CD14-positive monocyte (primary cell): Measurements from ENCODE around the gene DAZAP1. TPM values are rescaled to one million over a fixed set of nuclear protein-coding genes. Genes with fewer than 3 reads are reported as not detected.
A peak's percentile ranks its signal among the peaks of the same experiment; 100 is the strongest.

Experiments used
- DNase-seq, 3 donors: peaks; one replicate each; pipeline ENCODE4 v3.0.0-alpha.2; 2011 to 2022
- H2AFZ ChIP-seq: 2 replicates; pipeline ENCODE4 v1.6.0; 2012; ENCODE audit warnings: mild to moderate bottlenecking, low read depth, low read length, inconsistent platforms; ENCODE audit not compliant: insufficient read depth, poor library complexity, severe bottlenecking
- H3K27ac ChIP-seq, 2 donors: 1 replicate in 1 of 2; 2 replicates in 1 of 2; pipeline ENCODE4 v1.5.1; 2012 to 2013; ENCODE audit warnings: low read length in 2 of 2, control low read depth in 1 of 2, inconsistent platforms in 1 of 2, low read depth in 1 of 2, mild to moderate bottlenecking in 1 of 2
- H3K27me3 ChIP-seq, 2 donors: one replicate each; pipeline versions ENCODE4 v1.6.0 to v1.6.1; 2011 to 2013; ENCODE audit warnings: low read length in 2 of 2; ENCODE audit not compliant: control insufficient read depth in 2 of 2, insufficient read depth in 2 of 2
- H3K36me3 ChIP-seq, 2 donors: replicated peaks in 1 of 2; 1 replicate in 1 of 2; 2 replicates in 1 of 2; pipeline versions ENCODE4 v1.5.1 to v1.6.1; 2012 to 2013; ENCODE audit warnings: low read length in 2 of 2, control low read depth in 1 of 2, inconsistent platforms in 1 of 2, mild to moderate bottlenecking in 1 of 2; ENCODE audit not compliant: insufficient read depth in 2 of 2, control insufficient read depth in 1 of 2
- H3K4me1 ChIP-seq, 2 donors: 1 replicate in 1 of 2; 2 replicates in 1 of 2; pipeline versions ENCODE4 v1.5.1 to v1.6.1; 2012 to 2013; ENCODE audit warnings: low read length in 2 of 2, control low read depth in 1 of 2, inconsistent platforms in 1 of 2, mild to moderate bottlenecking in 1 of 2, moderate library complexity in 1 of 2; ENCODE audit not compliant: insufficient read depth in 2 of 2, control insufficient read depth in 1 of 2
- H3K4me2 ChIP-seq: replicated peaks from 2 replicates; pipeline ENCODE3; 2012; ENCODE audit warnings: low read length, moderate library complexity, mild to moderate bottlenecking; ENCODE audit not compliant: poor library complexity, severe bottlenecking; ENCODE audit errors: extremely low read depth
- H3K4me3 ChIP-seq, 3 experiments: fragments of 200-600 bp in 1 of 3; sonication (generic) in 1 of 3; replicated peaks in 1 of 3; 1 replicate in 2 of 3; 2 replicates in 1 of 3; pipeline ENCODE4 v1.5.1; 2011 to 2013; ENCODE audit warnings: low read length in 3 of 3, mild to moderate bottlenecking in 3 of 3, control low read depth in 2 of 3, low read depth in 2 of 3, inconsistent platforms in 1 of 3, moderate library complexity in 1 of 3
- H3K79me2 ChIP-seq: 2 replicates; pipeline ENCODE4 v1.6.0; 2012; ENCODE audit warnings: mild to moderate bottlenecking, control low read depth, inconsistent platforms, low read length, moderate library complexity; ENCODE audit not compliant: insufficient read depth
- H3K9ac ChIP-seq: 2 replicates; pipeline ENCODE4 v1.6.0; 2017; ENCODE audit warnings: low read length, mild to moderate bottlenecking; ENCODE audit not compliant: insufficient read depth, poor library complexity, severe bottlenecking
- H3K9me3 ChIP-seq, 2 donors: replicated peaks in 1 of 2; 1 replicate in 1 of 2; 2 replicates in 1 of 2; pipeline versions ENCODE4 v1.5.1 to v1.6.1; 2012 to 2013; ENCODE audit warnings: low read length in 2 of 2, control low read depth in 1 of 2; ENCODE audit not compliant: control insufficient read depth in 1 of 2, insufficient read depth in 1 of 2
- H4K20me1 ChIP-seq: 2 replicates; pipeline ENCODE4 v1.6.0; 2012; ENCODE audit warnings: mild to moderate bottlenecking, low read length, control low read depth, moderate library complexity; ENCODE audit not compliant: insufficient read depth
- H3K27ac Mint-ChIP-seq, 7 donors: one replicate each; pipeline ENCODE4 v1.8.0; 2020; ENCODE audit warnings: mild to moderate bottlenecking in 7 of 7, mixed read lengths in 7 of 7, moderate library complexity in 6 of 7, inconsistent platforms in 2 of 7
- H3K27me3 Mint-ChIP-seq, 3 donors: one replicate each; pipeline ENCODE4 v1.8.0; 2021 to 2022; ENCODE audit warnings: low read depth in 3 of 3, mild to moderate bottlenecking in 3 of 3, mixed read lengths in 3 of 3, moderate library complexity in 3 of 3, inconsistent platforms in 1 of 3
- H3K36me3 Mint-ChIP-seq, 2 donors: one replicate each; pipeline ENCODE4 v1.8.0; 2020; ENCODE audit warnings: mixed read lengths in 2 of 2, inconsistent platforms in 1 of 2, mild to moderate bottlenecking in 1 of 2
- H3K4me1 Mint-ChIP-seq: one replicate; pipeline ENCODE4 v1.8.0; 2020; ENCODE audit warnings: mild to moderate bottlenecking, mixed read lengths
- H3K4me3 Mint-ChIP-seq, 2 donors: one replicate each; pipeline ENCODE4 v1.8.0; 2020; ENCODE audit warnings: mild to moderate bottlenecking in 2 of 2, mixed read lengths in 2 of 2, moderate library complexity in 1 of 2
- H3K9me3 Mint-ChIP-seq, 7 donors: one replicate each; pipeline ENCODE4 v1.8.0; 2020 to 2022; ENCODE audit warnings: mixed read lengths in 7 of 7, mild to moderate bottlenecking in 6 of 7, moderate library complexity in 6 of 7, inconsistent platforms in 2 of 7
- WGBS: methylation state at CpG from one replicate; pipeline ENCODE4 v1.1.5; 2013; ENCODE audit warnings: missing lambda C conversion rate; ENCODE audit not compliant: insufficient coverage; 5-methylcytosine and 5-hydroxymethylcytosine counted together
- intact Hi-C, 2 donors: fragments of 100-400 bp; cut with micrococcal nuclease; formaldehyde crosslinking; loops; one replicate each; pipeline versions ENCODE4 v1.15.0 to v1.15.1; 2023
- polyA plus RNA-seq, 3 donors: library from polyadenylated mRNA; depleted of rRNA in 1 of 3; unstranded in 2 of 3; stranded (reverse) in 1 of 3; fragments of 300-500 nt in 2 of 3; fragments of >200 nt in 1 of 3; fragmentation: Illumina TruSeq in 2 of 3; gene quantifications; 1 replicate in 2 of 3; 2 replicates in 1 of 3; pipeline ENCODE4 v1.2.3, GENCODE V29; 2012 to 2021
- TF ChIP-seq, protein P1 (sequence below): fragments of 200-600 bp; IDR thresholded peaks from one replicate; pipeline ENCODE4 v1.8.0; 2022; ENCODE audit warnings: antibody characterized with exemption, mild to moderate bottlenecking

DAZAP1 gene
- polyA plus RNA-seq, 3 donors: 3.3 to 57.1 (median 4.2) TPM

DNA sequence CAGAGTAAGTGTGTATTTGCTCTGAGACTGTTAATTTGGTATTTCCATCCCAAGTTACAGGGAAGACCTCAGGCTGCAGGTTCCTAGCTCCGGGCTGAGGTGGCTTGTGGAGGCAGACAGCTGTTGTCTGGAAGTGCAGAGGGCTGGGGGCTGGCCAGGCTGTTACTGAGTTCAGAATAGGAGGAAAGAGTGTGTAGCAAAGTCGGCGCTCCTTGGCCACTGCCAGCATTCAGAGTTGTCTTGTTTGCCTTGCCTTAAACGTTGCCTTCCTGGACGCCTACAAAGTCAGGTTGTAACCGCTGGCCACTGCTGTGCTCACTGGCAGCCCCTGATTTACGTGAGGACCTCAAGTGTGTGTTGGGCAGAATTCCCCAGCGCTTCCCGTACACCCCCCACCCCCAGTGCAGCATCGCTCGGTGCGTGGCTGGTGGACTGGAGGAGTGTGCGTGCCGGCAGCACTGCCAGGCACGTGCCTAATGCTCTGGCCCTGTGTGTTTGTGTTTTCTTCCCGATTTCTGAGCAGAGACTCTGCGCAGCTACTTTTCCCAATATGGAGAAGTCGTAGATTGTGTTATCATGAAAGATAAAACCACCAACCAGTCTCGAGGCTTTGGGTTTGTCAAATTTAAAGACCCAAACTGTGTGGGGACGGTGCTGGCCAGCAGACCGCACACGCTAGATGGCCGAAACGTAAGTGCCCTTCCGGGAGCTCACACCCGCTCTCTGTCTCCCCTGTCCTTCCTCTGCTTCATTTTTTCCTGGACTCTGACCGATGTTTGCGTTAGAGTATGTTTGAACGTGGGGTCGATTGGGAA is 10.5 kb downstream of the DAZAP1 start:
- no peak overlapping the region for H3K4me3 Mint-ChIP-seq
- H3K4me3 ChIP-seq: no peak overlapping the region
- no peaks in the 10 kb centered on the region for H3K9me3 ChIP-seq
- peaks cover 45 to 74% of the 10 kb centered on the region in 2 donors for H3K36me3 Mint-ChIP-seq
- no peaks in the 10 kb centered on the region for H3K27me3 ChIP-seq
- H3K4me2 ChIP-seq: no peak overlapping the region
- TF ChIP-seq, protein P1, sequence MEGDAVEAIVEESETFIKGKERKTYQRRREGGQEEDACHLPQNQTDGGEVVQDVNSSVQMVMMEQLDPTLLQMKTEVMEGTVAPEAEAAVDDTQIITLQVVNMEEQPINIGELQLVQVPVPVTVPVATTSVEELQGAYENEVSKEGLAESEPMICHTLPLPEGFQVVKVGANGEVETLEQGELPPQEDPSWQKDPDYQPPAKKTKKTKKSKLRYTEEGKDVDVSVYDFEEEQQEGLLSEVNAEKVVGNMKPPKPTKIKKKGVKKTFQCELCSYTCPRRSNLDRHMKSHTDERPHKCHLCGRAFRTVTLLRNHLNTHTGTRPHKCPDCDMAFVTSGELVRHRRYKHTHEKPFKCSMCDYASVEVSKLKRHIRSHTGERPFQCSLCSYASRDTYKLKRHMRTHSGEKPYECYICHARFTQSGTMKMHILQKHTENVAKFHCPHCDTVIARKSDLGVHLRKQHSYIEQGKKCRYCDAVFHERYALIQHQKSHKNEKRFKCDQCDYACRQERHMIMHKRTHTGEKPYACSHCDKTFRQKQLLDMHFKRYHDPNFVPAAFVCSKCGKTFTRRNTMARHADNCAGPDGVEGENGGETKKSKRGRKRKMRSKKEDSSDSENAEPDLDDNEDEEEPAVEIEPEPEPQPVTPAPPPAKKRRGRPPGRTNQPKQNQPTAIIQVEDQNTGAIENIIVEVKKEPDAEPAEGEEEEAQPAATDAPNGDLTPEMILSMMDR: no peak
- no peak overlapping the region for H2AFZ ChIP-seq
- H3K27ac Mint-ChIP-seq: peak overlapping the region in 4 of 7 donors; percentile 10 to 69 (median 36)
- H4K20me1 ChIP-seq: peaks cover 96% of the 10 kb centered on the region
- intact Hi-C loops: no loop called here
- H3K27me3 Mint-ChIP-seq: peaks cover 0 to 1% (median 0%) of the 10 kb centered on the region in 3 donors
- no peak overlapping the region for H3K27ac ChIP-seq
- H3K36me3 ChIP-seq: peaks cover 59 to 75% of the 10 kb centered on the region in 2 donors
- WGBS: 91% methylated on average over 16 of the region's 30 CpGs
- peaks cover 19 to 21% of the 10 kb centered on the region in 2 donors for H3K4me1 ChIP-seq
- H3K9ac ChIP-seq: no peak overlapping the region
- H3K9me3 Mint-ChIP-seq: no peaks in the 10 kb centered on the region
- no peak for DNase-seq
- H3K4me1 Mint-ChIP-seq: peaks cover 24% of the 10 kb centered on the region
- peaks cover 90% of the 10 kb centered on the region for H3K79me2 ChIP-seq

DNA sequence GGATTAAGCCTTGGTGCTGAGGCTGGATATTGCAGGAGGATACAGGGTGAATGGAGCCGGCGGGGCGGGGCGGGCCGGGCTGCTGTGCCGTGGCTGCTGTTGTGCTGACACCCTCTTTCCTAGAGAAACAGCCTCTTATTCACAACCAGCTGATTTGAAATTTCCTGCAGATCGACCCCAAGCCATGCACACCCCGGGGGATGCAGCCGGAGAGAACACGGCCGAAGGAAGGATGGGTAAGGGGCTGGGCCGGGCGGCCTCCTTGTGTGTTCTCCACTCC is 11.1 kb downstream of the DAZAP1 start:
- Histone ChIP-seq H3K4me3 (no peak overlapping the region), H3K27ac (no peak overlapping the region), H3K36me3 (peaks cover 60 to 75% of the 10 kb centered on the region in 2 donors), H3K79me2 (peaks cover 85% of the 10 kb centered on the region), H3K27me3 (no peaks in the 10 kb centered on the region), H3K9ac (no peak overlapping the region), H2AFZ (no peak overlapping the region), H4K20me1 (peaks cover 96% of the 10 kb centered on the region), H3K4me1 (peaks cover 19 to 21% of the 10 kb centered on the region in 2 donors), H3K9me3 (no peaks in the 10 kb centered on the region), H3K4me2 (no peak overlapping the region)
- H3K36me3 Mint-ChIP-seq: peaks cover 49 to 74% of the 10 kb centered on the region in 2 donors
- H3K27ac Mint-ChIP-seq: no peak overlapping the region
- WGBS: no CpG with 5 or more reads among the region's 13 CpGs
- no peak for DNase-seq
- intact Hi-C loops: no loop called here
- H3K4me3 Mint-ChIP-seq: no peak overlapping the region
- TF ChIP-seq, protein P1: no peak
- H3K9me3 Mint-ChIP-seq: no peaks in the 10 kb centered on the region
- H3K27me3 Mint-ChIP-seq: peaks cover 0 to 1% (median 0%) of the 10 kb centered on the region in 3 donors
- peaks cover 20% of the 10 kb centered on the region for H3K4me1 Mint-ChIP-seq
